ENCODE measurements around the gene CCDC146. TPM values are rescaled to one million over a fixed set of nuclear protein-coding genes. Genes with fewer than 3 reads are reported as not detected.

CCDC146 gene
- total RNA-seq, 1 donor from 2014 or later, result 2.1 TPM

- no peak overlapping the region for H3K4me3 ChIP-seq (ENCODE audit: low read depth, low read length)
- H3K36me3 ChIP-seq (ENCODE audit: control insufficient read depth, insufficient read depth, low read length), result peaks cover 1% of the 10 kb centered on the region
- DNase-seq (ENCODE audit: low read depth) (no peak), FAIRE-seq (no peak)
- no peak for TF ChIP-seq CTCF (IDR thresholded peaks at IDR 0.05; ENCODE audit: insufficient read depth, low read length, severe bottlenecking)
- H3K27me3 ChIP-seq (ENCODE audit: control insufficient read depth, insufficient read depth, low read length), result no peaks in the 10 kb centered on the region
Measured at GRCh38 chr7:77313876-77314480, 191.6 kb downstream of the CCDC146 start.

DNA sequence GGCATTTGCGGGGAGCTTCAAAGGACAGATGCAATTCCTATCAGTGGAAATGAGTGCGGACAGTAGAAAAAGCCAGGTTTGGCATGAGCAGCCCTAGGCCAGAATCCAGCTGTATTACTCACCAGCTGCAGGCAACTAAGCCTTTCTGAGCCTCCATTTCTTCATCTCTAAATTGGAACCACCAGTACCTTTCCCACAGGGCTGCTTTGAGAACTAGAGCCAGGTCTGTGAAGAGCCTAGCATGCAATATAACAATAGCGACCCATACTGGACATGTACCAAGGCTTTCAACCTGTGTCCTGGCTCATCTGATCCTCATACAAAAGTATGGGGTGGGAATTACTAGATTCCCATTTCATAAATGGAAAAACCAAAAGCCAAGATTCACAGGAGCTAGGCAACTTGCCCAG lies 192.8 kb downstream of the CCDC146 start:
- Histone ChIP-seq H3K27me3 (ENCODE audit: control insufficient read depth, insufficient read depth, low read length) (no peaks in the 10 kb centered on the region), H3K36me3 (ENCODE audit: control insufficient read depth, insufficient read depth, low read length) (peaks cover 1% of the 10 kb centered on the region), H3K4me3 (ENCODE audit: low read depth, low read length) (no peak overlapping the region)
- DNase-seq (ENCODE audit: low read depth) (no peak), FAIRE-seq (no peak)
- TF ChIP-seq CTCF (IDR thresholded peaks at IDR 0.05; ENCODE audit: insufficient read depth, low read length, severe bottlenecking), result no peak

DNA sequence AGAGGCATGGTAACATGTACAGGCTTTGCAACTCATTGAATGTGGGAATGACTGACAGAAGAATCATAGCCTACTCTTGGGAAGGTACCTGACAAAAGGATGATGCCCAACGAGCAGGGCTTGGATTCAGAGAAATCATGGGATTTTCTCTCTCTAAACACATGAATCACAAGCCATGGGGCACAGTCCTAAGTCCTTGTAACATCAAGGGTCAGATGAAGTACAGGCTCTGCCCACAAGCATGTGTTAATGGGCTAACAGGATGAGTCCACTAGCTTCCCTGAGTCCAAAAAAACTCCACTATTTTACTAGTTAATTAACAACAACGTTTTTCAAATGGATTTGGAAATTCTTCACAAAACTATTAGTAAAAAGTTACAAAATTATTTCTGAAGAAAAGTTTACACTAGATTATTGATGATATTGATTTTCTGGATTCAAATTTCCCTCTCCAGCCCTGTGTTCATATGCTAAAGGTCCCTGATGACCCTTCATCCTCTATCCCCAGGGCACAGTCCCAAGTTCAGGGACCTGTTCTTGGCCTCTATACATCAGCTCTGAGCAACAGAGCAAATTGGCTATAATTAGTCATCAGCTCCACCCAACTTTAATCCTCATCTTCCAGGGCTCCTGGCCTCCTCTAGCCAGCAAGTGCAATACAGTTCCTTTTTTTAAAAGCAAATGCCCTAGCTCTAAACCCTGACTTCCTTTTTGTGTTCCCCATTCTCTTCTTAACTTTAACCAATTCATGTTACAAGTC lies 194.0 kb downstream of the CCDC146 start:
- H3K36me3 ChIP-seq (ENCODE audit: control insufficient read depth, insufficient read depth, low read length), result peaks cover 1% of the 10 kb centered on the region

DNA sequence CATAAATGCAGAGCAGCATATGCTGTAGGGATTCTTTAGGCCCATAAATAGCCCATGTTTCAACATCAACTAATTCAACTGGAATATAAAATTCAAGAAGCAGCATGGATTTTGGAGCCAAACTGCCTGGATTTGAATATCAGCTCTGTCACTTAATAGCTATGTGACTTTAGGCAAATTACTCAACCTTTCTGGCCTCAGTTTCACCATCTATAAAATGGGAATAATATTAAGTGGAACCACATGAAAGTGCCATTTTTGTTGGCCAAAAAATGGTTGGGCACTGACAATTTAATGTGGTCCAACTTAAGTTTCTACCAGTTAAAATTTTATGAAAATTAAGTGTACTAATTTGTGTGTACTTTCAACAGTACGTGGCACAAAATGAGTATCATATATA lies 195.6 kb downstream of the CCDC146 start:
- Histone ChIP-seq H3K36me3 (ENCODE audit: control insufficient read depth, insufficient read depth, low read length) (peaks cover 1% of the 10 kb centered on the region), H3K4me3 (ENCODE audit: low read depth, low read length) (no peak overlapping the region), H3K27me3 (ENCODE audit: control insufficient read depth, insufficient read depth, low read length) (no peaks in the 10 kb centered on the region)
- FAIRE-seq (no peak), DNase-seq (ENCODE audit: low read depth) (no peak)
- no peak for TF ChIP-seq CTCF (IDR thresholded peaks at IDR 0.05; ENCODE audit: insufficient read depth, low read length, severe bottlenecking)

More for the DNA sequence above, 194.0 kb downstream of the CCDC146 start:
- no peak for TF ChIP-seq CTCF (IDR thresholded peaks at IDR 0.05; ENCODE audit: insufficient read depth, low read length, severe bottlenecking)
- no peaks in the 10 kb centered on the region for H3K27me3 ChIP-seq (ENCODE audit: control insufficient read depth, insufficient read depth, low read length)
- FAIRE-seq (no peak), DNase-seq (ENCODE audit: low read depth) (peak; percentile 45)
- no peak overlapping the region for H3K4me3 ChIP-seq (ENCODE audit: low read depth, low read length)

DNA sequence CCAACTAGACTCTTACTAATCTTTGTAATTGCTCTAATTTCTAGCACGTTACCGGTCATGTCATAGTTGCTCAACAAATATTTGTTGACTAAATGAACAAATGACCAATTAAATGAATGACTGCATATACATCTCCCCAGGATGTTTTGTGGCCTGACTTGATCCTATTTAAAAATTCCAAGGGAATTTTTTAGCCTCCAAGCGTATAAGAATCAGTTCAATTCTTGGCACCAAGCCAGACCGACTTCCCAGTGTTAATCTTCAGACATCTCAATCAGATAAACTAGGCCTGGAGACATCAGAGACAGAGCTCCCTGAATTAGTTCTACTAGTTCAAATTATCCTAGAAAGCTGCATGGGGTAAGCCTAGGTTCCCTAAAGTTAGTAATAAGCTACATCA lies 197.7 kb downstream of the CCDC146 start:
- H3K36me3 ChIP-seq (ENCODE audit: control insufficient read depth, insufficient read depth, low read length), result no peaks in the 10 kb centered on the region
- H3K4me3 ChIP-seq (ENCODE audit: low read depth, low read length), result no peak overlapping the region
- FAIRE-seq (no peak), DNase-seq (ENCODE audit: low read depth) (no peak)
- no peaks in the 10 kb centered on the region for H3K27me3 ChIP-seq (ENCODE audit: control insufficient read depth, insufficient read depth, low read length)
- TF ChIP-seq CTCF (IDR thresholded peaks at IDR 0.05; ENCODE audit: insufficient read depth, low read length, severe bottlenecking), result no peak
